K562 treated with DMSO at 1 percent for 48 hours (cell line): Measurements from ENCODE around the gene KIF1B. TPM values are rescaled to one million over a fixed set of nuclear protein-coding genes. Genes with fewer than 3 reads are reported as not detected.

ENCODE experiments used
- total RNA-seq: library from RNA; unstranded; fragments of 300-600 nt; gene quantifications from 2 replicates; pipeline ENCODE4 v1.2.3, GENCODE V29; 2022; ENCODE audit warnings: low replicate concordance; ENCODE audit errors: extremely low read depth

KIF1B gene, protein sequence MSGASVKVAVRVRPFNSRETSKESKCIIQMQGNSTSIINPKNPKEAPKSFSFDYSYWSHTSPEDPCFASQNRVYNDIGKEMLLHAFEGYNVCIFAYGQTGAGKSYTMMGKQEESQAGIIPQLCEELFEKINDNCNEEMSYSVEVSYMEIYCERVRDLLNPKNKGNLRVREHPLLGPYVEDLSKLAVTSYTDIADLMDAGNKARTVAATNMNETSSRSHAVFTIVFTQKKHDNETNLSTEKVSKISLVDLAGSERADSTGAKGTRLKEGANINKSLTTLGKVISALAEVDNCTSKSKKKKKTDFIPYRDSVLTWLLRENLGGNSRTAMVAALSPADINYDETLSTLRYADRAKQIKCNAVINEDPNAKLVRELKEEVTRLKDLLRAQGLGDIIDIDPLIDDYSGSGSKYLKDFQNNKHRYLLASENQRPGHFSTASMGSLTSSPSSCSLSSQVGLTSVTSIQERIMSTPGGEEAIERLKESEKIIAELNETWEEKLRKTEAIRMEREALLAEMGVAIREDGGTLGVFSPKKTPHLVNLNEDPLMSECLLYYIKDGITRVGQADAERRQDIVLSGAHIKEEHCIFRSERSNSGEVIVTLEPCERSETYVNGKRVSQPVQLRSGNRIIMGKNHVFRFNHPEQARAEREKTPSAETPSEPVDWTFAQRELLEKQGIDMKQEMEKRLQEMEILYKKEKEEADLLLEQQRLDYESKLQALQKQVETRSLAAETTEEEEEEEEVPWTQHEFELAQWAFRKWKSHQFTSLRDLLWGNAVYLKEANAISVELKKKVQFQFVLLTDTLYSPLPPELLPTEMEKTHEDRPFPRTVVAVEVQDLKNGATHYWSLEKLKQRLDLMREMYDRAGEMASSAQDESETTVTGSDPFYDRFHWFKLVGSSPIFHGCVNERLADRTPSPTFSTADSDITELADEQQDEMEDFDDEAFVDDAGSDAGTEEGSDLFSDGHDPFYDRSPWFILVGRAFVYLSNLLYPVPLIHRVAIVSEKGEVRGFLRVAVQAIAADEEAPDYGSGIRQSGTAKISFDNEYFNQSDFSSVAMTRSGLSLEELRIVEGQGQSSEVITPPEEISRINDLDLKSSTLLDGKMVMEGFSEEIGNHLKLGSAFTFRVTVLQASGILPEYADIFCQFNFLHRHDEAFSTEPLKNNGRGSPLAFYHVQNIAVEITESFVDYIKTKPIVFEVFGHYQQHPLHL (N-terminal part only)
- not detected in 2 replicates for total RNA-seq

DNA sequence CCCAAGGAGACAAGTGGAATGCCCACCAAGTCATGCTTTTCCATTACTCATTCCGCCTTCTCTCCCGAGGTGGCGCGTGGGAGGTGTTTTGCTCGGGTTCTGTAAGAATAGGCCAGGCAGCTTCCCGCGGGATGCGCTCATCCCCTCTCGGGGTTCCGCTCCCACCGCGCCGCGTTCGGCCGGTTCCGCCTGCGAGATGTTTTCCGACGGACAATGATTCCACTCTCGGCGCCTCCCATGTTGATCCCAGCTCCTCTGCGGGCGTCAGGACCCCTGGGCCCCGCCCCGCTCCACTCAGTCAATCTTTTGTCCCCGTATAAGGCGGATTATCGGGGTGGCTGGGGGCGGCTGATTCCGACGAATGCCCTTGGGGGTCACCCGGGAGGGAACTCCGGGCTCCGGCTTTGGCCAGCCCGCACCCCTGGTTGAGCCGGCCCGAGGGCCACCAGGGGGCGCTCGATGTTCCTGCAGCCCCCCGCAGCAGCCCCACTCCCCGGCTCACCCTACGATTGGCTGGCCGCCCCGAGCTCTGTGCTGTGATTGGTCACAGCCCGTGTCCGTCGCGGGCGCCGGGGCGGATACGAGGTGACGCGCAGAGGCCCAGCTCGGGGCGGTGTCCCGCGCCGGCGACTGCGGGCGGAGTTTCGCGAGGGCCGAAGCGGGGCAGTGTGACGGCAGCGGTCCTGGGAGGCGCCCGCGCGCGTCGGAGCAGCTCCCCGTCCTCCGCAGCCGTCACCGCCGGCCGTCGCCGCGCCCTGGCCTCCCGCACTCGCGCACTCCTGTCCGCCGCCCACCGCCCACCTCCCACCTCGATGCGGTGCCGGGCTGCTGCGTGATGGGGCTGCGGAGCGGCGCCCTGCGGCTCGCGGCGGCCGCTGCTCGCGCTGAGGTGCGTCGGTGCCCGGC, at the start of gene KIF1B:
Gene KIF1B, plus strand, starts transcription at position 666 of the 906 bp plus-strand sequence. CDS start 21,759 bp downstream, outside the sequence.

DNA sequence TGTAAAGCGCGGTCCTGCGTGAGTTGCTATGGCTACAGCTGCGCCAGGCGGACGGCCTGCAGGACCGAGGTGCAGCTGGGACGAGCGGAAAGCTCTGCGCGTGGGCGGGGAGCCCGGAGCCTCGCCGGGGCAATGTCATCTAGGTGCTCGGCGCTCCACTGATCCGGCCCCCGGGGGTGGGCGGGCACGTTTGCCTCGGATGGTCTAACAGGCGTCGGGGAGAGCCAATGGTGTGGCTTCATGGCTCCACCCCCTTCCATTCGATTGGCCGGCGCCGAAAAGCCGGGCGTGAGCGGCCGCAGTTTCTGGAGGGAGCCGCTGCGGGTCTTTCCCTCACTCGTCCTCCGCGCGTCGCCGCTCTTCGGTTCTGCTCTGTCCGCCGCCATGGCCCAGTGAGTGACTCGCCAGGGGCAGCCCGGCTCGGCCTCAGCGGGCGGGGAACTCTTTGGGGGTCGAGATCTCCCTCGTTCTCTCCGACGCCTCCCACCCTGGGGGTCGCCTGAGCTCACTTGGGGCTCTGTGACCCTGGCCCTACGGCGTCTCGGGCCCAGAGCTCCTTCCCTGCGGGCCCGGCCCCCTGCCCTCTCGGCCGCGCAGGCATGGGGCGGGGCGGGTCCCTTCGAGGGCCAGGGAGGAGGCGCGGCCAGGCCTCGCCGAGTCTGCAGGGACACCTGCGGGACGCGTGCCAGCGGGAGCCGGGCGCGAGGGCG, 188.5 kb downstream of the KIF1B start, which contains the start of gene PGD:
Gene PGD, plus strand, starts transcription at position 331 of the 710 bp plus-strand sequence. Its CDS starts 54 bp downstream, at position 385.

DNA sequence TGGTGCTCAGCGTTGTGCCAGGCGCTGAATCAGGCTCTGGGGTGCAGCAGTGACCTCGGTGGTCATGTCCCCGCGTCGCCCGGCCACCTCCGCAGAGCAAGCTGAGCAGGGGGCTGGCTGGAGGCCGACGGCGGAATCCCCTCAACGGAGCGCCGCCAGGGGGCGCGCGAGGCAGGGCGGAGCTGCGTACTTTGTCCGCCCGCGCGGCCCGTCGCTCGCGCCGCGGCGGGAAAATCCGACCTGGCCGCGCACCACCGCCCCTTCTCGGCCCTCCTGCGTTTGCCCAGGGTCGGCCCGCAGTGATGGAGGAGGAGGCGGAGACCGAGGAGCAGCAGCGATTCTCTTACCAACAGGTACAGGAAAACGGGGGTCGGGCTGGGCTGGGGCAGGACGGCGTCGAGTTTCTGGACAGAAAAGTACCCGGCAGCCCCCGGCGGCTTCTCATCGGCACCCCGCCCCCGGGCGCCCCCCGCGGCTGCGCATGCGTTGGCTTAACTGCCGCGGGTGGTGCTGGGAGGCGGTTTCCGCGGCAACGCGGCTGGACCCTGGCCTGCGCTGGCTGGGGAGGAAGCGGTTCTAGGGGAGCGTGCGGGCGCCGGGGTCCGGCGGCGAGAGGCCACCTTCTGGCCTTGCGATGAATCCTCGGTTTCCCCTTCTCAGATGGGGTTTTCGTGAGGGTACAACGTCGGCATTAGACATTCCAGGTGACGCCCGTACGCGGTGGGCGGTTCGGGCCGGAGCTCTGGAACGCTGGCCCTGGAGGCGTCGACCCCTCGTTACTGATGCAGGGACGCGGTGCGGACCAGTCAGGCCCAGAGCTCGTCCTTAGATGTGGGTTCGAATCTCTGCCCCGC, 220.1 kb downstream of the KIF1B start, which contains the start of gene CENPS:
Gene CENPS, plus strand, starts transcription at position 218 of the 854 bp plus-strand sequence. Its CDS starts 85 bp downstream, at position 303.

Other genes with a start within 250 kb of the KIF1B start
- gene RBP7, start 213.3 kb upstream of the KIF1B start, total RNA-seq = not detected in 2 replicates
- gene UBE4B, start 177.6 kb upstream of the KIF1B start, total RNA-seq = not detected in 2 replicates
- 1,030 TPM in 1 of 2 replicates, not detected in the other for gene PGD, start 188.5 kb downstream of the KIF1B start, total RNA-seq
- not detected in 2 replicates for gene CENPS, start 219.9 kb downstream of the KIF1B start, total RNA-seq
- gene CORT, start 239.5 kb downstream of the KIF1B start, total RNA-seq = not detected in 2 replicates